HG03520 (cell line): ENCODE results near the gene ASB3.
A peak's percentile ranks its signal among the peaks of the same experiment; 100 is the strongest.
"Not testable (repeated sequence)": the region's sequence is repeated elsewhere in the genome, so short reads cannot be mapped to it uniquely, and the experiment has no call there.

Experiments
- ATAC-seq: cut with Tn5 transposase; IDR thresholded peaks from one replicate; pipeline ENCODE4 v1.9.1; 2021; ENCODE audit warnings: mild to moderate bottlenecking, moderate library complexity; ENCODE audit not compliant: unreplicated experiment

ASB3 gene

GRCh38 chr2:53787614-53788289 is 999 bp upstream of the ASB3 start:
- no peak for ATAC-seq

DNA sequence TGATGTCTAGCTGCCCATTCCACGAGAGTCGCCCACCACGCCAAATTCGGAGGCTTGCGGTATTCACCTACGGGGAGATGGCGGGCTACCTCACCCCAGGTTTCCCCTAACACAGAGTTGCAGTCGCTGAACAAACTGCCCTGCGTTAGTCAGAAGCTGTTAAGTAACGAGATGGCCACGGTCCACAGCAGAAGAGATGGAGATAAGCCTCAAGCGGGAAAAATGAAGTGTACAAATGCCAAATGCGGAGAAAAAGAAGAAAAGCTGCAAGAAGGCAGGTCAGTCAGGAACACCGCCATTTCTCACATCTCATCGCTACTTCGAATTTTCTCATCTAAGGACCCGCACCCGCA is 425 bp downstream of the ASB3 start:
- ATAC-seq, result peak; percentile 12

DNA sequence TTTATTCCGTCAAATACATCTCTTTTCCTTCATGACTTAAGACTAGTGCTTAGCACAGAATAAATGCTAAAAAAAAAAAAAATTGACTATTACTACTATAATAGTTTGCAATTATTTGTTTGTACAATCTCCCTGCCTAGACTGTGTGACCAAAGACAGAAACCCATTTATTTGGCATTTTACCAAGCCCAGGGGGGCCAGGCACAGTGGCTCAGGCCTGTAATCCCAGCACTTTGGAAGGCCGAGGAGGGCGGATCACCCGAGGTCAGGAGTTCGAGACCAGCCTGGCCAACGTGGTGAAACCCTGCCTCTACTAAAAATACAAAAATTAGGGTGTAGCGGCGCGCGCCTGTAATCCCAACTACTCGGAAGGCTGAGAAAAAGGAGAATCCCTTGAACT is 1.4 kb downstream of the ASB3 start:
- no peak for ATAC-seq

DNA sequence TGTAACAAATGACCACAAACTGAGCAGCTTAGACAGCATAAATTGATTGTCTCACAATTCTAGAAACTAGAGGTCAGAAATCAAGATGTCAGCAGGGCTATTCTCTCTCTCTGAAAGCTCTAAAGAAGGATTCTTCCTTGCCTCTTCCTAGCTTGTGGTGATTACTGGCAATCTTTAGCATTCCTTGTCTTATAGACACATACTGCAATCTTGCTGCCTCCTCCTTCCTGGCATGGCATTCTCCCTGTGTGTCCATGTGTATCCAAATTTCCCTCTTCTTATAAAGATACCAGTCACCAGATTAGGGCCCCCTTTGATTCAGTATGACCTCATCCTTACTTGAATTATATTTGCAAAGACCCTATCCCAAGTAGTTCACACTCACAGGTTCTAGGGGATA is 2.3 kb downstream of the ASB3 start:
- ATAC-seq, result no peak

DNA sequence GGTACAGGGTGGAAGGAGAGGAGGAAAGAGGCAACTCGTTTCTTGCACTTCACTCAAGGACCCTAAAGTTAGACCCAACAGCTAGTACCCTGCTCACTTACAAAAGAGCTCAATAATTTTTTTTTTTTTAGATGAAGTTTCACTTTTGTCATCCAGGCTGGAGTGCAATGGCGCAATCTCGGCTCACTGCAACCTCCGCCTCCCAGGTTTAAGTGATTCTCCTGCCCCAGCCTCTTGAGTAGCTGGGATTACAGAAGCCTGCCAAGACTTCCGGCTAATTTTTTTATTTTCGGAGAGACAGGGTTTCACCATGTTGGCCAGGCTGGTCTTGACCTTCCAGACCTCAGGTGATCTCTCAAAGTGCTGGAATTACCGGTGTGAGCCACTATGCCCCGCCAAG is 4.1 kb downstream of the ASB3 start:
- no peak for ATAC-seq

DNA sequence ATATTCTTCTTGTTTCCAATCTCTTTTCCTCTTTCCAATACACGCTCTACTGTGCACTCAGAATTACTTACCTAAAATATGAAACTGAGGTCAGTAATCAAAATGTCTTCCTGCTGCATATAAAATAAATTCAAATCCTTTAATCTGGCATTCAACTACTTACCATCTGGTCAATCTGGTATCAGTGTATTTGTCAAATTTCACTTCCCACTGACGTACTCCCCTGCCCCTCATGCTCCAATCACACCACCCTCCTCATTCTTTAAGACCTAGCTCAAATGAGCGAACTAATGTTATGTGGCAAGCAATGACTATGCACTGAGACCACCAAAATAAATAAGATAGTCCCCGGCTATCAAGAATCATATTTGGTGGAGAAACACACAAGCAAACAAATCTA is 6.7 kb downstream of the ASB3 start:
- no peak for ATAC-seq

DNA sequence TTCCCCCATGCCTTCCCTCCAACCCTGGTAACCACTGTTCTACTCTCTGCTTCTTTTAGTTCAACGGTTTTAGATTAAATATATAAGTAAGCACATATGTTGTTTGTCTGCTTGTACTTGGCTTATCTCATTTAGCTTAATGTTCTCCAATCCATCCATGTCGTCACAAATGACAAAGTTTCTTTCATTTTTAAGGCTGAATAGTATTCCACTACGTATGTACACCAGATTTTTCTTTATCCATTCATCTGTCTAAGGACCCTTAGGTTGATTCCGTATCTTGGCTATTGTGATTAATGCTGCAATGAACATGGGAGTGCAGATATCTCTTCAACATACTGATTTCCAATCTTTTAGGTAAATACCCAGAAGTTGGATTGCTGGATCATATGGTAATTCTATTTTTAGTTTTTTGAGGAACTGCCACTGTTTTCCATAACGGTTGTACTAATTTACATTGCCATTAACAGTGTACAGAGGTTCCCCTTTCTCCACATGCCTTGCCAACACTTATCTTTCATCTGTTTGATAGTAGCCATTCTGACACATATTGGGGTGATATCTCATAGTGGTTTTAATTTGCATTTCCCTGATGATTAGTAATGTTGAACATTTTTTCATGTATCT is 8.1 kb downstream of the ASB3 start:
- ATAC-seq, result no peak

DNA sequence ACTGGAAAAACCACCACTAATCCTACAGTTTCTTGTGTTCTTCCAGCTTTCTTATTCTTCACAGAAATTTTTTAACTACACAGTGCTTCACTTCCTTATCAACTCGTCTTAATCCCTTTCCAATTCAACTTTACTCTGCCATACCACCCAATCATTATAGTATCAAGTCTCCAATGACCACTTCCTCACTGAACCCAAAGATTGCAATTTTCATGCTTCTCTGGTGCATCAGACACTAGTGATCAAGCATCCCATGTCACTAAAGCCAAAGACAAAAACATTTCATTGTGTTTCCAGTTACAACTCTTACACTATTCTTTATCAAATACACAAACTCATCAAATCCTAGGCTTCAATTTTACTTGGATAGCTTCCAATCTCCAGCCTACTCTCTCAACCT is 9.6 kb downstream of the ASB3 start:
- ATAC-seq, result no peak

GRCh38 chr2:53770264-53770663 is 16.5 kb downstream of the ASB3 start:
- no peak for ATAC-seq

DNA sequence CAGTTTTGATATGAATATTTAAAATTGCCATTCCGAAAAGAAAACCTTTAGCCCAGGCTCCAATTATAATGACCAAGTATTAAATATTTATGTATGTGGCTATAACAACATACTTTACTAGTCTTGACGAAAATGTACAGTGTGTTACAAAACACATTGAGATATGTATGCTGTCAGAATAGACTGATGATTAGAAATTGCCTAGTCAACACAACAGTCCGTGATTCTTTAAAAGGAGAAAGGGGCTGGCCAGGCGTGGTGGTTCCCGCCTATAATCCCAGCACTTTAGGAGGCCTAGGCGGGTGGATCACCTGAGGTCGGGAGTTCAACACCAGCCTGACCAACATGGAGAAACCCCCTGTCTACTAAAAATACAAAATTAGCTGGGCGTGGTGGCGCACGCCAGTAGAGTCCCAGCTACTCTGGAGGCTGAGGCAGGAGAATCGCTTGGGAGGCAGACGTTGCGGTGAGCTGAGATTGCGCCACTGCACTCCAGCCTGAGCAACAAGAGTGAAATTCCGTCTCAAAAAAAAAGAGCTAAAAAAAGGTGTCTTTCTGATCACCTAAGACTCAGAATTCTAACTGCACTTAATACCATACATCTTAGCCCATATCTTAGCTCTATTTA is 17.3 kb downstream of the ASB3 start:
- no peak for ATAC-seq

- peak; percentile 33 for ATAC-seq
These were observed 18.6 kb downstream of the ASB3 start for GRCh38 chr2:53768242-53768542.

DNA sequence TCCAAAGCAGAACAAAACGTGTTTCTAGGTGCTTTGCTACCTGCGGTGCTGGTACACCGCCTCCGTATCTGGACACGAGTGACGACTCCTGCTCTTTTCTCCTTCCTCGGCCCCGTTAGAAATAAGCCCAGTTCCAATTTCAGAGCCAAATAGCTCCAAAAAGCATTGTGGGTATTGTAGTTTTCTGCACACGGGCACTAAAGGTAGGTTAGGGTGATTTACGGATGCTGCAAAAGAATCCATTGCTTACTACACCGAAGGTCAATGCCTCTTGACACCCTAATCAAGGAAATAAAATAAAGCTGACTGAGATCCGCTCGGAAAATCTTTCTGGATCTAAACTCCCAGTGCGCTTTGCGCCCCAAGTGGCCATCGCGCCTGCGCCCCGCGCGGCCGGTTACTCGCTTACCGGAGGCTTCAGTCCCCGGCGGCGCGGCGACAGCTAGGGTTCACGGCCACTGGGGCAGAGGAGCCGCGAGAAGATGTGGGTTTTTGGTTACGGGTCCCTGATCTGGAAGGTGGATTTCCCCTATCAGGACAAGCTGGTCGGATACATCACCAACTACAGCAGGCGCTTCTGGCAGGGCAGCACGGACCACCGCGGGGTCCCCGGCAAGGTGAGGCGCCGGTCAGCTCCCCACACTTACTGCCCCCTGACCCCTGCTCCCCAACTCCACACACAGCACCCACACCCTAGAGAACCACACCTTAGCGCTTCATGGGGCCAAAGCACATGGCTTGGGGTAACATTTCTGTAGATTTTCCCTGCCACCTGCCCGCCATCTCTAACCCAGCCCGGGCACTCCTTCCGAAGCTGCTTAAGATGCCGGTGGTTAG is 19.1 kb downstream of the ASB3 start, which contains the start of gene CHAC2:
CHAC2 (plus strand) TSS at position 400 of the 837 bp plus-strand sequence; CDS start at position 483, 83 bp downstream.
- ATAC-seq, result peak; percentile 88

GRCh38 chr2:53765767-53766166 is 21.0 kb downstream of the ASB3 start:
- no peak for ATAC-seq

GRCh38 chr2:53757206-53757605 is 29.5 kb downstream of the ASB3 start:
- not testable (repeated sequence) for ATAC-seq

GRCh38 chr2:53756644-53757043 is 30.1 kb downstream of the ASB3 start:
- no peak for ATAC-seq

DNA sequence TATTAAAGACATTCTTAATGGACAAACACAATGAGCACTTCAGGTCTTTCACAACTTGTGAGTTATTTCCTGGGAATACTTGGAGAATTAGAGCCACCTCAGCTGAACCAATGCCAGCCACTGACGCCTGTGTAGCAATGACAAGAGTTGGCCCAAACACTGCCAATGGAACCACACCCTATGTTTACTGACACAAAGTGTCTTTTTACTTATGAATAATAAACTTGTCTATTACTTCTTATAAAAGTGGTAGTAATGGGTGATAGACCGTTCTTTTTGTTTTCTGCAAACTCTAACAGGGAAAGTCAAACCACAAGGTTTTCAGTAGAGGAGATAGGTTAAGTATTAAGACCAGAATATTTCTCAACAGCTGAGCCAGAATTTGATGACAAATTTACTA is 31.6 kb downstream of the ASB3 start:
- no peak for ATAC-seq

GRCh38 chr2:53753041-53753440 is 33.7 kb downstream of the ASB3 start:
- ATAC-seq, result no peak

DNA sequence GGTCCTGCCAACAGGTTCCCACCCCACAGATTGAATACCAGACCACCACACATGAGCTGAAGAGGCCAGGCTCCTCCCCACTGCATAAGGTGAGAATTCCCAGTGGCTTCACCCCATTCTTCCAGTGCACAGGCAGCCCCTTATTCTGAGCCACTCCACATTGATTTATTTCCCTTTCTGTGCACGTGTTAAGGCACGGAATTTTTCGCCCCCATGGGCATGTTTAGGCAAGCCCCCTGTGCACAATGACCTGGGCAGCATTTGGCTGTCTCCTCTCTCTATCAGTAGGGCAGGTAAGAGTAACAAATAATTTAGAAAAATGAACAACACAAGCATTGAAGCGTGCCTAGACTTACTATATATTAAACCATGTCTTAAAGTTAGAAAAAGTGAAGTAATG is 34.4 kb downstream of the ASB3 start:
- no peak for ATAC-seq

DNA sequence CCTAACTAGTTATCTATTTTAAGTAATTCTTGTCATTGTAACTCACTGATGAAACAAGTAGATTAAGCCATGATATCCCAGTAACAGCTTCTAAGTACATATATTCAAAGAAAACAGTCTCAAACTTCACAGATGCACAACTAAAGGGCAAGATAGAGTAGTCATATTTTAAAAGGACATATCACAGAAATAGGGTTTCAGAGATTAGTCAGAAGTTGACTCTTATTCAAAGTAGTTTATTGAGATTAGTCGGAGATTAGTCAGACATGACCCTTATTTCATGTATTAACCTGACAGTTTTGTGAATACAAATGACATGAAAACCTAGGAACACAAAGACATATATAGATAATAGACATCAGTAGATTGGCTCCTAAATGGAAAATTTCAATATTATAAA is 35.0 kb downstream of the ASB3 start:
- peak; percentile 97 for ATAC-seq

DNA sequence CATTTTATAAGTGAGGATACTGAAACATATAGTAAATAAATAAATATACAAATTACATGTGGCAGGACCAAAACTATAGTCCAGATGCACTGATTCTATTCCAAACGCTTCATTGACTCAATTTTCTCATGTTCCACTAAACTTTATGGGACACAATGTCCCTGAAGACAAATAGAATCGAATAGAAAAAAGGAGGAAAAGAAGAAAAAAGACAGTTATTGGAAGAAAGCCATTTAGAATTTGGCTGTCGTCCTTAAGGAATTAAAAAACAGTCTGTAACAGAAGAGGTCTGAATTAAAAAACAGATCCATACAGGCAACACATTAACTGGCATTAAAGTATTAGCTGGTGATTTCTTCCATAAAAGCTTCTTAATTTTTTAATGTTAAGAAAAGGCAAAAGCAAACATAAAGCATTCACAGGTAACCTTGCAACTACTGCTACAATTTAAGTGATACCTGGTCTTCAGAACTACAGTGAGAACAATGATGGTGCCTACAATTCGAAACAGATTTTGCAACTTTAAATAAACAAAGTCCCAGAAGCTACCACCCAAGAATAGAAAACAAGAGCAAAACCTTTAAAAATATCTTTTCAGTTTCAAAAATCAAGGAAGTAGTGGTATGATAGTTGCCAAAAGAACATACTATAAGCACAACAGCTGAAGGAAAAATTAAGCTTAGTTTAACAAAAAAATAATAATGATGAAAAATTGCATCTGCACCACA is 36.5 kb downstream of the ASB3 start:
- ATAC-seq, result no peak
